ENCODE data around the gene ARID4B.
A peak's percentile ranks its signal among the peaks of the same experiment; 100 is the strongest.

ARID4B gene

GRCh38 chr1:235299169-235299858 is 28.7 kb downstream of the ARID4B start:
- no peak for DNase-seq (ENCODE audit: low read depth)
- no peak overlapping the region for H3K4me3 ChIP-seq (ENCODE audit: low read length)
- TF ChIP-seq CTCF (IDR thresholded peaks at IDR 0.05; ENCODE audit: insufficient read depth, low read depth, low read length, missing control alignments): no peak

GRCh38 chr1:235298758-235299157 is 29.2 kb downstream of the ARID4B start:
- no peak for DNase-seq (ENCODE audit: low read depth)
- no peak overlapping the region for H3K4me3 ChIP-seq (ENCODE audit: low read length)
- no peak for TF ChIP-seq CTCF (IDR thresholded peaks at IDR 0.05; ENCODE audit: insufficient read depth, low read depth, low read length, missing control alignments)

GRCh38 chr1:235297579-235297978 is 30.4 kb downstream of the ARID4B start:
- DNase-seq (ENCODE audit: low read depth): no peak
- no peak for TF ChIP-seq CTCF (IDR thresholded peaks at IDR 0.05; ENCODE audit: insufficient read depth, low read depth, low read length, missing control alignments)
- no peak overlapping the region for H3K4me3 ChIP-seq (ENCODE audit: low read length)

GRCh38 chr1:235296729-235297128 is 31.2 kb downstream of the ARID4B start:
- H3K4me3 ChIP-seq (ENCODE audit: low read length): no peak overlapping the region
- DNase-seq (ENCODE audit: low read depth): no peak
- no peak for TF ChIP-seq CTCF (IDR thresholded peaks at IDR 0.05; ENCODE audit: insufficient read depth, low read depth, low read length, missing control alignments)

- no peak for TF ChIP-seq CTCF (IDR thresholded peaks at IDR 0.05; ENCODE audit: insufficient read depth, low read depth, low read length, missing control alignments)
- H3K4me3 ChIP-seq (ENCODE audit: low read length): no peak overlapping the region
- peak; percentile 57 for DNase-seq (ENCODE audit: low read depth)
These were observed 32.1 kb downstream of the ARID4B start for GRCh38 chr1:235295902-235296350.

GRCh38 chr1:235293322-235293942 is 34.5 kb downstream of the ARID4B start:
- DNase-seq (ENCODE audit: low read depth): no peak
- no peak overlapping the region for H3K4me3 ChIP-seq (ENCODE audit: low read length)
- TF ChIP-seq CTCF (IDR thresholded peaks at IDR 0.05; ENCODE audit: insufficient read depth, low read depth, low read length, missing control alignments): no peak

GRCh38 chr1:235292790-235293189 is 35.2 kb downstream of the ARID4B start:
- H3K4me3 ChIP-seq (ENCODE audit: low read length): no peak overlapping the region
- DNase-seq (ENCODE audit: low read depth): no peak
- TF ChIP-seq CTCF (IDR thresholded peaks at IDR 0.05; ENCODE audit: insufficient read depth, low read depth, low read length, missing control alignments): no peak

Data from epithelial cell of esophagus (primary cell).